Psoas muscle (tissue), 8 donors: ENCODE results near the gene ZC3H18. TPM values are rescaled to one million over a fixed set of nuclear protein-coding genes. Genes with fewer than 3 reads are reported as not detected.

ENCODE experiments used
- ATAC-seq, 4 donors: fragments of 200-7000 bp; cut with Tn5 transposase; one replicate each; pipeline ENCODE4 v1.9.1; 2020; ENCODE audit warnings: moderate library complexity in 3 of 4, mild to moderate bottlenecking in 2 of 4
- DNase-seq, 2 donors: peaks; one replicate each; pipeline ENCODE4 v3.0.0-alpha.2; 2020
- H3K27ac ChIP-seq: fragments of 200-600 bp; one replicate; pipeline ENCODE4 v1.8.0; 2022
- H3K27me3 ChIP-seq, 3 donors: fragments of 200-600 bp in 1 of 3; one replicate each; pipeline versions ENCODE4 v1.6.1 to v1.8.0; 2013 to 2022; ENCODE audit warnings: low read length in 2 of 3, mild to moderate bottlenecking in 2 of 3, moderate library complexity in 1 of 3; ENCODE audit not compliant: insufficient read depth in 3 of 3
- H3K36me3 ChIP-seq, 2 donors: fragments of 200-600 bp in 1 of 2; one replicate each; pipeline versions ENCODE4 v1.6.1 to v1.8.0; 2013 to 2022; ENCODE audit warnings: low read depth in 1 of 2, mild to moderate bottlenecking in 1 of 2, moderate library complexity in 1 of 2; ENCODE audit not compliant: insufficient read depth in 1 of 2
- H3K4me1 ChIP-seq: fragments of 200-600 bp; one replicate; pipeline ENCODE4 v1.8.0; 2022
- H3K4me3 ChIP-seq: fragments of 200-600 bp; one replicate; pipeline ENCODE4 v1.8.0; 2022; ENCODE audit warnings: mild to moderate bottlenecking
- H3K9me3 ChIP-seq: fragments of 200-600 bp; one replicate; pipeline ENCODE4 v1.8.0; 2022
- WGBS, 3 donors: extraction: QIAGEN DNeasy Blood & Tissue Kit; methylation state at CpG; one replicate each; pipeline versions ENCODE4 v1.1.6 to v1.1.7; 2013; 5-methylcytosine and 5-hydroxymethylcytosine counted together
- intact Hi-C, 2 donors: fragments of 100-400 bp; cut with DNase I; formaldehyde crosslinking; loops; one replicate each; pipeline versions ENCODE4 v1.11.0 to v1.14.2; 2022
- polyA plus RNA-seq, 3 donors: library from polyadenylated mRNA; stranded (reverse); fragments of 200-250 nt; gene quantifications; one replicate each; pipeline ENCODE4 v1.2.3, GENCODE V29; 2013
- total RNA-seq, 4 donors: library from RNA; stranded (reverse); fragmentation: NEBNext Ultra II Directional in 2 of 4; extraction: Animal tissue kit (Norgen Biotek cat#: 25700) in 2 of 4; gene quantifications; one replicate each; pipeline versions ENCODE4 v1.2.1 to v1.2.4, GENCODE V29; 2021 to 2023
- TF ChIP-seq, protein P1 (sequence below): fragments of 200-600 bp; IDR thresholded peaks from one replicate; pipeline ENCODE4 v1.8.0; 2022; ENCODE audit warnings: antibody characterized with exemption
- donor health status: healthy with polysubstance abuse.
- donor health status: DM: no; HTN: no; CAD: no; lungs with moderate emphysema.
- donor health status: Bipolar disorder and iron deficiency.
- donor health status: healthy.
- donor health status: DM: yes; HTN: yes; CAD: no.
- donor health status: DM: no; HTN: no; CAD: no.
- donor health status: DM: no; HTN: no; CAD: no.
- donor health status: DM: yes; HTN: yes; CAD: no.

The ZC3H18 gene
- total and polyA plus RNA-seq, 7 donors, result 19.9 to 36.0 (median 28.5) TPM

GRCh38 chr16:88531346-88531745 lies 38.9 kb upstream of the ZC3H18 start:
- TF ChIP-seq, protein P1, sequence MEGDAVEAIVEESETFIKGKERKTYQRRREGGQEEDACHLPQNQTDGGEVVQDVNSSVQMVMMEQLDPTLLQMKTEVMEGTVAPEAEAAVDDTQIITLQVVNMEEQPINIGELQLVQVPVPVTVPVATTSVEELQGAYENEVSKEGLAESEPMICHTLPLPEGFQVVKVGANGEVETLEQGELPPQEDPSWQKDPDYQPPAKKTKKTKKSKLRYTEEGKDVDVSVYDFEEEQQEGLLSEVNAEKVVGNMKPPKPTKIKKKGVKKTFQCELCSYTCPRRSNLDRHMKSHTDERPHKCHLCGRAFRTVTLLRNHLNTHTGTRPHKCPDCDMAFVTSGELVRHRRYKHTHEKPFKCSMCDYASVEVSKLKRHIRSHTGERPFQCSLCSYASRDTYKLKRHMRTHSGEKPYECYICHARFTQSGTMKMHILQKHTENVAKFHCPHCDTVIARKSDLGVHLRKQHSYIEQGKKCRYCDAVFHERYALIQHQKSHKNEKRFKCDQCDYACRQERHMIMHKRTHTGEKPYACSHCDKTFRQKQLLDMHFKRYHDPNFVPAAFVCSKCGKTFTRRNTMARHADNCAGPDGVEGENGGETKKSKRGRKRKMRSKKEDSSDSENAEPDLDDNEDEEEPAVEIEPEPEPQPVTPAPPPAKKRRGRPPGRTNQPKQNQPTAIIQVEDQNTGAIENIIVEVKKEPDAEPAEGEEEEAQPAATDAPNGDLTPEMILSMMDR, result no peak
- Histone ChIP-seq H3K27ac (no peak overlapping the region), H3K4me3 (no peak overlapping the region), H3K36me3 (no peaks in the 10 kb centered on the region), H3K9me3 (no peaks in the 10 kb centered on the region), H3K4me1 (peaks cover 47% of the 10 kb centered on the region), H3K27me3 (no peaks in the 10 kb centered on the region)
- ATAC-seq (no peak), DNase-seq (peak; percentile 6 to 32)
- WGBS, 3 donors, result 86 to 90% (median 90%) methylated on average over 12 of the region's 12 CpGs
- intact Hi-C loops, result no loop called here

DNA sequence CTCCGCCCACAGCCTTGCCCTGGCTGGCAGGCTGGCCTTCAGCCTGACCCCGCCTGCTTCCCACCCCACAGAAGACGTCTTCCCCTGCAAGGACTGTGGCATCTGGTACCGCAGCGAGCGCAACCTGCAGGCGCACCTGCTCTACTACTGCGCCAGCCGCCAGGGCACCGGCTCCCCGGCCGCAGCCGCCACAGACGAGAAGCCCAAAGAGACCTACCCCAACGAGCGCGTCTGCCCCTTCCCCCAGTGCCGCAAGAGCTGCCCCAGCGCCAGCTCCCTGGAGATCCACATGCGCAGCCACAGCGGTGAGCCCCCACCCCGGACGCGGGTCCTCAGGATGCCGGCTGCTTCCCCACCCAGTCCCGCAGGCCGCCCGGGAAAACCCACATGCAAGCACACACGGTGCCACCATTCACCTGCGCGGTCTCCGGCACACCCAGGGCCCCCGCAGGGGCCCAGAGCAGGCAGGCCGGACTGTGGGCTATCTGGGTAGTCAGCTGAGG lies 38.2 kb upstream of the ZC3H18 start:
- DNase-seq (peak; percentile 19 to 48), ATAC-seq (no peak)
- TF ChIP-seq, protein P1, result no peak
- no peak overlapping the region for H3K4me3 ChIP-seq
- WGBS, 3 donors, result 83 to 90% (median 88%) methylated on average over 32 to 34 of the region's 34 CpGs
- H3K27ac ChIP-seq, result no peak overlapping the region
- no peaks in the 10 kb centered on the region for H3K36me3 ChIP-seq
- no peaks in the 10 kb centered on the region for H3K9me3 ChIP-seq
- intact Hi-C loops, result no loop called here
- H3K27me3 ChIP-seq, result no peaks in the 10 kb centered on the region
- H3K4me1 ChIP-seq, result peaks cover 41% of the 10 kb centered on the region

DNA sequence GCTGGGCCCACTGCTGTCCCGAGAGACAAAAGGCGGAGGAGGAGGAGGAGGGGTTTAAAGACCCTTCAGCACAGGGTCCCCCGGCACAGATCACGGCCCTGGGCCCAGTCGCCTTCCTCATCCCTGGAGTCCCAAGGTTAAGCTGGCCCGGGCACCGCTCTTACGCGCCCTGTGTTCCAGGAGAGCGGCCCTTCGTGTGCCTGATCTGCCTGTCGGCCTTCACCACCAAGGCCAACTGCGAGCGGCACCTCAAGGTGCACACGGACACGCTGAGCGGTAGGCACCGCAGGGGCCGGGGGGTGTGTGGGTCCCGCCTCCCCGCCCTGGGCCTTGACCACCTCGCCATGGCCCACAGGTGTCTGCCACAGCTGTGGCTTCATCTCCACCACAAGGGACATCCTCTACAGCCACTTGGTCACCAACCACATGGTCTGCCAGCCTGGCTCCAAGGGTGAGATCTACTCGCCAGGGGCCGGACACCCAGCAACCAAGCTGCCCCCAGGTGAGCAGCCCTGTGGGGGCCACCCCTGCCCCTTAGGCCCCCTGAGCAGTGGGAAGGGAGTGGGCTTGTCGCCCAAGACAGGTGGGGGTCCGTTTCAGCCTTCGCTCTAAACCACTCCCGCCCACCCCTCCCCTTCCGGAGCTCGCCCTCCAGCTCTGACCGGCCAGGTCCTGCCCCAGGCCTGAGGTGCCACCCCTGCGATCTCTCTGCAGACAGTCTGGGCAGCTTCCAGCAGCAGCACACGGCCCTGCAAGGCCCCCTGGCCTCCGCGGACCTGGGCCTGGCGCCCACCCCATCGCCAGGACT lies 37.6 kb upstream of the ZC3H18 start:
- Histone ChIP-seq H3K27ac (peak overlapping the region; percentile 16), H3K4me1 (peaks cover 34% of the 10 kb centered on the region)

DNA sequence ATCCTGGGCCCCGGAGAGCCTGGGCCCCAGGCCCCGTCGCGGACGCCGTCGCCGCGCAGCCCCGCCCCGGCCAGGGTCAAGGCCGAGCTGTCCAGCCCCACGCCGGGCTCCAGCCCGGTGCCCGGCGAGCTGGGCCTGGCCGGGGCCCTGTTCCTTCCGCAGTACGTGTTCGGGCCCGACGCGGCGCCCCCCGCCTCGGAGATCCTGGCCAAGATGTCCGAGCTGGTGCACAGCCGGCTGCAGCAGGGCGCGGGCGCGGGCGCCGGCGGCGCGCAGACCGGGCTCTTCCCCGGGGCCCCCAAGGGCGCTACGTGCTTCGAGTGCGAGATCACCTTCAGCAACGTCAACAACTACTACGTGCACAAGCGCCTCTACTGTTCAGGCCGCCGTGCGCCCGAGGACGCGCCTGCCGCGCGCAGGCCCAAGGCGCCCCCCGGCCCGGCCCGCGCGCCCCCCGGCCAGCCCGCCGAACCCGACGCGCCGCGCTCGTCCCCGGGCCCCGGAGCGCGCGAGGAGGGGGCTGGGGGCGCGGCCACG lies 36.8 kb upstream of the ZC3H18 start:
- intact Hi-C loops, result no loop called here
- peak overlapping the region; percentile 16 for H3K27ac ChIP-seq

More for the DNA sequence above, 37.6 kb upstream of the ZC3H18 start:
- 74 to 78% (median 76%) methylated on average over 35 to 37 of the region's 37 CpGs for WGBS, 3 donors
- Histone ChIP-seq H3K9me3 (no peaks in the 10 kb centered on the region), H3K27me3 (no peaks in the 10 kb centered on the region), H3K36me3 (no peaks in the 10 kb centered on the region), H3K4me3 (peak overlapping the region; percentile 70)
- intact Hi-C loops, result no loop called here
- peak in 1 of 4 donors; percentile 2 for ATAC-seq
- peak in 1 of 2 donors; percentile 42 for DNase-seq
- TF ChIP-seq, protein P1, result no peak

More for the DNA sequence above, 36.8 kb upstream of the ZC3H18 start:
- DNase-seq (peak; percentile 34 to 60), ATAC-seq (peak in 3 of 4 donors; percentile 17 to 27 (median 24))
- TF ChIP-seq, protein P1, result no peak
- Histone ChIP-seq H3K4me1 (peaks cover 33% of the 10 kb centered on the region), H3K9me3 (no peaks in the 10 kb centered on the region), H3K27me3 (no peaks in the 10 kb centered on the region), H3K4me3 (peak overlapping the region; percentile 70), H3K36me3 (no peaks in the 10 kb centered on the region)
- 4 to 7% (median 6%) methylated on average over 35 to 79 of the region's 79 CpGs for WGBS, 3 donors
